8988T (cell line): Measurements from ENCODE around the gene EED.
"Not testable (repeated sequence)": the region's sequence is repeated elsewhere in the genome, so short reads cannot be mapped to it uniquely, and the experiment has no call there.

Experiments
- DNase-seq: peaks from one replicate; pipeline ENCODE4 v3.0.0; 2011

Gene EED

GRCh38 chr11:86249307-86250098 is 5.0 kb downstream of the EED start:
- DNase-seq = no peak

GRCh38 chr11:86251345-86251744 is 6.8 kb downstream of the EED start:
- no peak for DNase-seq

- no peak for DNase-seq
These were observed 11.3 kb downstream of the EED start for GRCh38 chr11:86255896-86256295.

- DNase-seq = no peak
These were observed 12.1 kb downstream of the EED start for GRCh38 chr11:86256608-86257007.

- no peak for DNase-seq
These were observed 12.9 kb downstream of the EED start for GRCh38 chr11:86257446-86257845.

- no peak for DNase-seq
These were observed 15.2 kb downstream of the EED start for GRCh38 chr11:86259730-86260129.

GRCh38 chr11:86261328-86261727 is 16.8 kb downstream of the EED start:
- DNase-seq = no peak

GRCh38 chr11:86262387-86262786 is 17.8 kb downstream of the EED start:
- no peak for DNase-seq

- no peak for DNase-seq
These were observed 20.1 kb downstream of the EED start for GRCh38 chr11:86264649-86265048.

- DNase-seq = no peak
These were observed 20.6 kb downstream of the EED start for GRCh38 chr11:86265194-86265593.

GRCh38 chr11:86269645-86270044 is 25.1 kb downstream of the EED start:
- DNase-seq = no peak

GRCh38 chr11:86274503-86274902 is 29.9 kb downstream of the EED start:
- DNase-seq = no peak

- DNase-seq = no peak
These were observed 30.4 kb downstream of the EED start for GRCh38 chr11:86274999-86275398.

GRCh38 chr11:86275493-86276370 is 31.2 kb downstream of the EED start:
- no peak for DNase-seq

GRCh38 chr11:86277741-86278140 is 33.2 kb downstream of the EED start:
- DNase-seq = no peak

GRCh38 chr11:86278226-86278625 is 33.7 kb downstream of the EED start:
- no peak for DNase-seq

GRCh38 chr11:86279747-86280146 is 35.2 kb downstream of the EED start:
- no peak for DNase-seq

GRCh38 chr11:86287468-86287796 is 42.9 kb downstream of the EED start:
- DNase-seq = no peak

- DNase-seq = no peak
These were observed 44.4 kb downstream of the EED start for GRCh38 chr11:86288776-86289507.

GRCh38 chr11:86289508-86290280 is 45.1 kb downstream of the EED start:
- DNase-seq = not testable (repeated sequence)

- no peak for DNase-seq
These were observed 47.1 kb downstream of the EED start for GRCh38 chr11:86291466-86292262.
